Left colon (tissue), 2 donors: Measurements from ENCODE around the gene THTPA. TPM values are rescaled to one million over a fixed set of nuclear protein-coding genes. Genes with fewer than 3 reads are reported as not detected.
"Not testable (repeated sequence)": the region's sequence is repeated elsewhere in the genome, so short reads cannot be mapped to it uniquely, and the experiment has no call there.

ENCODE experiments used
- ATAC-seq: fragments of 200-7000 bp; cut with Tn5 transposase; one replicate; pipeline ENCODE4 v1.9.1; 2020; ENCODE audit warnings: mild to moderate bottlenecking, moderate library complexity
- DNase-seq, 2 donors: peaks; one replicate each; pipeline ENCODE4 v3.0.0-alpha.2; 2020
- intact Hi-C, 2 donors: fragments of 100-400 bp; cut with DNase I in 1 of 2; cut with micrococcal nuclease in 1 of 2; formaldehyde crosslinking; loops; one replicate each; pipeline versions ENCODE4 v1.11.2 to v1.14.0; 2022; cut with DNase I, micrococcal nuclease
- total RNA-seq, 2 donors: library from RNA; stranded (reverse); fragmentation: NEBNext Ultra II Directional; extraction: Animal tissue kit (Norgen Biotek cat#: 25700); gene quantifications; one replicate each; pipeline ENCODE4 v1.2.1, GENCODE V29; 2021
- donor health status: DM: no; HTN: no; CAD: no.
- donor health status: DM: yes; HTN: yes; CAD: no.

The THTPA gene
- total RNA-seq, 2 donors from 2014 or later, result 15.7 to 16.6 TPM

DNA sequence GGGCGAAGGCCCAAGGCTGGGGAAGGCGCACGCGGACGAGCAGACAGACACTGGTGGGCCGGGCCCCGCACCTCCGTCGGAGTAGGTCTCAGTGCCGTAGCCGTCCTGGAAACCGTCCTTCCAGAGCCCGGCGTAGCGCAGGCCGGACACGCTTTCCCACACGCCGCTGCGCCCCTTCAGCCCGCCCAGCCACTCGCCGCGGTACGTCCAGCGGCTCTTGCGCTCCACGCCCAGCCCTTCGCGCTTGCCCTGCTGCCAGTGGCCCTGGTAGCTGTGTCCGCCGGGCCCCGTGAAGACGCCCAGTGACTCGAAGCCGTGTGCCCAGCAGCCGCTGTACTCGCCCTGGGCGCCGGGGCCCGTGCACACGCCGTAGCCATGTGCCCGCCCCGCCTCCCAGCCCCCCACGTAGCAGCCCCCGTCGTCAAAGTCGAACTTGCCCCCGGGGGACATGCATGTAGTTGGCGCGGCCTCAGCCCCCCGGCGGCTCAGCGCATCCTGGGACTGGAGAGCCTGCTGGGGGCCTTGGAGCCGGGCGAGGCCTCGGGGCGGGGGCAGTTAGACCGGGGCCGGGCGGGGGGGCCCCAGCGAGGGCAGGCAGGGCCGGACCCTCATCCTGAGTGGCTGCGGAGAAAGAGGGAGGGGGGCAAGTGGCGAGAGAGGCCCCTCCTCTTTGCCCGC, 21.1 kb downstream of the THTPA start:
- ATAC-seq, result peak; percentile 53
- intact Hi-C loops, result no loop called here
- no peak for DNase-seq

DNA sequence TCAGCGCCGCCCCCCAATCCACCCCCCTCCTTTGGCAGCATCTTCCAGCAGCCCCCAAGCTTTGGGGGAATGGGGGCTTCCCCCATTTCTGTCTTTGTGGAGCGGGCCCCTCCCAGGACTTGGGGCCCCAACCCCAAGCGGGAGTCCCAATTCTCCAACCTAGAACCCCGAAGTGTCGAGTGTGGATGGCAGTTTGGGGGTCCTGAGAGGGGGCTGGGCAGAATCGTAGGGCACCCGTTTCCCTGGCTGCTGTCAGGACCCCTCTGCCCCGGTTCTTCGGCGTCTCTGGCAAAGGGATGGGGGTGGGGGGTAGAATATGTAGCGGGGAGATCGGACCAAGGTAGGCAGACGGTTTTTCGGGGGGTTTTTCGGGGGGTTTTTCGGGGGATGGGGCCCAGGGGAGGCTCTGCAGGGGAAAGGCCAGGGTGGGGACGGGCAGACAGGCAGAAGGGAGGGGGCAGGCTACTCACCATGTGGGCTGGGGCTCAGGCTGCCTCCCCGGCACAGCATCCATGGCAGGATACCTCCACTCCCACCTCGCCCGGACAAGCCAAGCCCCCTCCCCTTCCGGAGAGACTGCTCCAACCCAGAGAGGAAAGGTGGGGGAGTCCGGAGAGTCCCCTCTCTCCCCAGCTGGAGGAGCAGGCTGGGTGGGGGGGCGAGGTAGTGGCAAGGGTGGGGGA, 21.8 kb downstream of the THTPA start:
- DNase-seq, result no peak
- intact Hi-C loops, result no loop called here
- ATAC-seq, result no peak

DNA sequence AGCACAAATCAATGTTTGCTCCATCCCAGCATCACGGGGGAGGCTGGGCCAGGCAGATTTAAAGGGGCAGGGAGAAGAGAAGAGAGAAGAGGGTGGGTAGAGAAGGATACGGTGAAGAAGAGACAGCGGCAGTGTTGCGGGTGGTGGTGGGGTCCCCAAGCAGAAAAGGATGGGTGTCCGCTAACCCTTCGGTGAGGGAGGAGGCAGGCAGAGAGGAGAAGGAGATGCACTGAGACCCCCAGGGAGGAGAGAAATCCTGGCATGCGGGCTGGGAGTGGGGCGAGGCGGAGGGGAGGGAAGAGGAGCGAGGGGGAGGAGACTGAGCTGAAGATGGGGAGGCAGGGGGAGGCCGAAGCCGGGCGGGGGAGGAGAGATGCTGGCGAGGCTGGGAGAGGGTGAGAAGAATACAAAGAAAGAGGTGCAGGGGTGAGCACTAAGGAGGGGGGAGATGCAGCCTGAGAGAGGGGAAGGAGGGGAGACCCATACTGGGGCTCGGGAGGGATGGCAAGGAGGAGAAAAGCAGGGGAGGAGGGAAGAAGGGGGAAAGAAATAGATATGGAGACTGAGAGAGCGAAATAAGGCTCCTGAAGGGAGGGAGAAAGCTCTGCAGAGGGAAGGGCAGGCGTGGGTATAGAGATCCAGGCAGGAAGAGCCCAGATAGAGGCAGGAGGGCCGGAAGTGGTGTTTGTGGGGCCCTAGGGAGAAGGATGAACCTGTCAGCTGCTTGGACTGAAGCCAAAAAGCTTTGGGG, 22.7 kb downstream of the THTPA start, which contains the start of gene JPH4:
Gene JPH4 (minus strand): TSS at position 231 of the 751 bp plus-strand sequence. CDS start 1,337 bp downstream, outside the sequence.
- ATAC-seq (no peak), DNase-seq (no peak)
- intact Hi-C loops, result no loop called here

DNA sequence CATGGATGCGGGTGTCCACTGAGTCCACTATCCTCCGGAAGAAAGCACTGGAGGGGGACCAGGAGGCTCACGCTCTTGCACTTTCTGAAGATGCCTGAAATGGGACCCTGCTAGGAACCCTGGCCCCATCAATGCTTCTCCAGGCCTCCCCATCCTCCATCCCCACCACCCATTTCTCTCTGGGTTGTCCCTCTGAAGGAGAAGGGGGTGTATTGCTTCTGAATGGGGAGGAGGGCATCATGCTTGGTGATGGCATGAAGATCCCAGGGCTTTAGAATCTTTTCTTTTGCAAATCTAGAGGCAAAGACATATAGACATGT, 23.2 kb downstream of the THTPA start:
- DNase-seq (no peak), ATAC-seq (no peak)
- intact Hi-C loops, result no loop called here

DNA sequence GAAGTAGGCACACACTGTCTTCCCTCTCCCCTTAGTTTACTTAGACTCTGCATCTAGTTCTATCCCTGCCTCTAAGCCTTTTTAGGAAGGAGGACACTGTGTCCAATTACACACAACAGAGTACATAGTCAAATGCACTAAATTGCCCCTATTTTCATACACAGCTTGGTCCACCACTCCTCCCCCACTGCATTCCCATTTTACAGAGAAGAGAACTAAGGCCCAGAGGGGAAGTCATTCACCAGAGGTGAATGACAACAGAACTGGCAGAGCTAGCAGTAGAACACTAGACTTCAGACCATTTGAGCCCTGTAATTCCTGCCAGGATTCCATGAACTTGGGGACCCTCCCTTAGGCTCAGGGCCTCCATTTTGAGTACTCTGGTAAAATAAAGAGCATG, 23.7 kb downstream of the THTPA start:
- ATAC-seq (no peak), DNase-seq (no peak)
- intact Hi-C loops, result no loop called here

DNA sequence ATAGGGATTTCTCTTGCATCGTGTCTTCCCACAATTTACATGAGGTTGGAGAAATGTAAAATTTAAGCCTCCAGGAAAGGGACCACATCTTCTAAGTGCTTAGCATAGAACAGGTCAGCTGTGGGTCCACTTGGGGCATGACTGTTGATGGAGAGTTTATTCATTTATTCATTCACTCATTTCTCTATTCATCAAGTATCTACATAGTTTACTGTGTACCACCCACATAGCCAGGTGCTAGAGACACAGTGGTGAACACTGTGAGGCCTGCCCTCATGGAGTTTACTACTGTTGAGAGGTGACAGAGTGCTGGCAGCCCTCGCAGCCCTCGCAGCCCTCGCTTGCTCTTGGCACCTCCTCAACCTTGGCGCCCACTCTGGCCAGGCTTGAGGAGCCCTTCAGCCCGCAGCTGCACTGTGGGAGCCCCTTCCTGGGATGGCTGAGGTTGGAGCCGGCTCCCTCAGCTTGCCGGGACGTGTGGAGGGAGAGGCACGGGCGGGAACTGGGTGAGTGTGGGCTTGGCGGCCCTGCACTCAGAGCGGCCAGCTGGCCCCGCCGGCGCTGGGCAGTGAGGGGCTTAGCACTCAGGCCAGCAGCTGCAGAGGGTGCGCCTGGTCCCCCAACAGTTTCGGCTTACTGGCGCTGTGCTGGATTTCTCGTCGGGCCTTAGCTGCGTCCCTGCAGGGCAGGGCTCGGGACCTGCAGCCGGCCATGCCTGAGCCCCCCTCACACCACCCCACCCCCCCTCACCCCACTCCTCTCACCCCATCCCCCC, 24.3 kb downstream of the THTPA start:
- no peak for ATAC-seq
- DNase-seq, result no peak
- intact Hi-C loops, result no loop called here

DNA sequence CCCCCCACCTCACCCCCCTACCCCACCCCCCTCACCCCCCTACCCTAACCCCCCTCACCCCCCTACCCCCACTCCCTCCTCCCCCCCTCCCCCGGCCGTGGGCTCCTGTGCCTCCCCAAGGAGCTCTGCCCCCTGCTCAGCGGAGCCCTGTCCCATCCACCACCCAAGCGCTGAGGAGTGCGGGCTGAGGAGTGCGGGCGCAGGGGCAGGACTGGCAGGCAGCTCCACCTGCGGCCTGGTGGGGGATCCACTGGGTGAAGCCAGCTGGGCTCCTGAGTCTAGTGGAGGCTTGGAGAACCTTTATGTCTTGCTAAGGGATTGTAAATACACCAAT, 24.8 kb downstream of the THTPA start:
- ATAC-seq (no peak), DNase-seq (no peak)
- intact Hi-C loops, result no loop called here

DNA sequence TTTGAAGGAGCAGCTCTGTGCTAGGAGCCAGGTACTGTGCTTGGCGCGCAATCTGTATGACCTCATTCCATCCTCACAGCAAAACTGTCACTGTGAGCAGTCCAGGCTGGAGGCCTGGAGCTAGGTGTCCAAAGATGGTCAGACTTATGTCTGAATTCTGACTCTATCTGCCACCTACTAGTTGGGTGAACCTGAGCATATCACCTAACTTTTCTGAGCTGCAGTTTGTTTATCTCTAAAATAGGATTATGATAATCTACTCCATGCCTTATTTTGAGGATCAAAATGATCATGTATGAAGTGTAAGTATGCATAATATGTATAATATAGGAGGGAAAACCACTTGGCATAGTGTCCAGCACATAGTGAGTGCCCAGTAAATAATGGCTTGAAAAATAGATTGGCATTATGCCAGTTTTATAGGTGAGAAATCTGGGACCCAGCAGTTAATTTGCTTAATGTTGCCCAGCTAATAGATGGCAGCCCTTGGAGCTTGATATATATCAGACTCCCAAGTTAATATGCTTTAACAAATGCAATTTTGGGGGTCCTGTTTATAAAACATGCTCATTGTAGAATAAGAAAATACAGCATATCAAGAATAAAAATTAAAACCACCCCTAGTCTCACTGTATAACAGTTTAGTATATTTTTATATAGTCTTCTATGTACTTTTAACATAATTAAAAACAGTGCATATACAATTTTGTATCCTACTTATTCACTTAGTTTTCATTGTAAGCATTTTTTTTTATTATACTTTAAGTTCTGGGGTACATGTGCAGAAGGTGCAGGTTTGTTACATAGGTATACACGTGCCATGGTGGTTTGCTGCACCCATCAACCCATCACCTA, 27.1 kb downstream of the THTPA start:
- no peak for ATAC-seq
- intact Hi-C loops, result no loop called here
- DNase-seq, result no peak

DNA sequence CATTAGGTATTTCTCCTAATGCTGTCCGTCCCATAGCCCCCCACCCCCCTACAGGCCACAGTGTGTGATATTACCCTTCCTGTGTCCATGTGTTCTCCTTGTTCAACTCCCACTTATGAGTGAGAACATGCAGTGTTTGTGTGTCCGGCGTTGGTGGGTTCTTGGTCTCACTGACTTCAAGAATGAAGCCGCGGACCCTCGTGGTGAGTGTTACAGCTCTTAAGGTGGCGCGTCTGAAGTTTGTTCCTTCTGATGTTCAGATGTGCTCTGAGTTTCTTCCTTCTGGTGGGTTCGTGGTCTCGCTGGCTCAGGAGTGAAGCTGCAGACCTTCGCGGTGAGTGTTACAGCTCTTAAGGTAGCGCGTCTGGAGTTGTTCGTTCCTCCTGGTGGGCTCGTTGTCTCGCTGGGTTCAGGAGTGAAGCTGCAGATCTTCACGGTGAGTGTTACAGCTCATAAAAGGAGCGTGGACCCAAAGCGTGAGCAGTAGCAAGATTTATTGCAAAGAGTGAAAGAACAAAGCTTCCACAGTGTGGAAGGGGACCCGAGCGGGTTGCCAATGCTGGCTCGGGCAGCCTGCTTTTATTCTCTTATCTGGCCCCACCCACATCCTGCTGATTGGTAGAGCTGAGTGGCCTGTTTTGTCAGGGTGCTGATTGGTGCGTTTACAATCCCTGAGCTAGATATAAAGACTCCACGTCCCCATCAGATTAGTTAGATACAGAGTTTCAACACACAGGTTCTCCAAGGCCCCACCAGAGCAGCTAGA, 27.9 kb downstream of the THTPA start:
- DNase-seq, ATAC-seq, intact Hi-C loops: not testable (repeated sequence)

DNA sequence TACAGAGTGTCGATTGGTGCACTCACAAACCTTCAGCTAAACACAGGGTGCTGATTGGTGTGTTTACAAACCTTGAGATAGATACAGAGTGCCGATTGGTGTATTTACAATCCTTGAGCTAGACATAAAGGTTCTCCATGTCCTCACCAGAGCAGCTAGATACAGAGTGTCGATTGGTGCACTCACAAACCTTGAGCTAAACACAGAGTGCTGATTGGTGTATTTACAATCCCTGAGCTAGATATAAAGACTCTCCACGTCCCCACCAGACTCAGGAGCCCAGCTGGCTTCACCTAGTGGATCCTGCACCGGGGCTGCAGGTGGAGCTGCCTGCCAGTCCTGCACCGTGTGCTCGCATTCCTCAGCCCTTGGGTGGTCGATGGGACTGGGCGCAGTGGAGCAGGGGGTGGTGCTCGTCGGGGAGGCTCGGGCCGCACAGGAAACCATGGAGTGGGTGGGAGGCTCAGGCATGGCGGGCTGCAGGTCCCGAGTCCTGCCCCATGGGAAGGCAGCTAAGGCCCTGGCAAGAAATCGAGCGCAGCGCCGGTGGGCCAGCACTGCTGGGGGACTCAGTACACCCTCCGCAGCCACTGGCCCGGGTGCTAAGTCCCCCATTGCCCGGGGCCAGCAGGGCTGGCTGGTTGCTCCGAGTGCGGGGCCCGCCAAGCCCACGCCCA, 28.6 kb downstream of the THTPA start:
- DNase-seq, intact Hi-C loops, ATAC-seq: not testable (repeated sequence)

DNA sequence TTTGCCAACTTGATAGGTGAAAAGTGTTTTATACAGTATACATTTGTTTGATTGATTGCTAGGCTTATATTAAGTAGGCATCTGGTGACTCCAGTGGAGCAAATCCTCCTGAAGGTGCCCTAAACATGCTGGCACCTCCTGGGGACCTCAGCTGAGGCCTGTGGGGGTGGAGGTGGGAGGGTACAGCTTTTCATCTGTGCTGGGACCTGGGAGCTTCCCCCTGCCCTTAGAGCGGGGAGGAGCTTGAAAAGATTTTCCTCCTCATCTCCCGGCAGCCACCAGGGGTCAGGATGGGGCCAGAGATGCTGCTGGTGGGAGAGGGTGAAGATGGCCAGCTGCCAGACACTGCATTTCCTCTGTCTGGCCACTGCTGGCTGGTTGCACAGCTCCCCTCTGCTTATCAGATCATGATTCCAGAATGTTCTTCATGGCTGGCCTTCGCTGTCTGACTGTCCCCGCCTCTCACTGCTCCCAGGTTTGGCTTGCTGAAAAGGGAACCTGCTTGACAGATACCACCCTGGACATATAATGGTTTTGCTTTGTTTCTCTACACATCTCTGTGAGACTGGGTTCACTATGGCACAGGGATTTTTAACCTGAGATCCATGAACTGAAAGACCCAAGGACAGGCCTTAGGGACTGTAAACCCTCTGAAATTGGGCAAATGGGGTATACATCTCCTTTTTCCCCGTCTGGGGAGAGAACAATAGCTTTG, 33.0 kb downstream of the THTPA start:
- DNase-seq (peak; percentile 87 to 95), ATAC-seq (peak; percentile 100)
- intact Hi-C loops, result no loop called here

DNA sequence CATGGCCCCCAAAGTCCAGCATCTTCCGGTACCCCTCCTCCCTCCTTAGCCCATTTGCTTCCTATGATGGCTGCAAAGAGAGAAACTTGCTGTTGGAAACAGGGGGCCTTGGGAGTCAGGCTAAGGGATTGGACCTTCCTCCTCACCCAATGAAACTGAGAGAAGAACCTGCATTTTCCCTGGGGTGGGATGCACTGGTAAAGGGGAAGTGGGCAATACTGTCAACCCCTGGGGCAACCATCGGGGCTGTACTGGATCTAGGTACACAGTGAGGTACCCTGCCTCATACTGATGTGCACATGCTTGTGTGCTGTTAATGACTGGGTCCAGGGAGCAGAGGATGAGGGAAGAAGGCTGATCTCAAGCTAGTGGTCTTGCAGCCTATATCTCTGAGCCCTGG, 33.5 kb downstream of the THTPA start:
- intact Hi-C loops, result no loop called here
- DNase-seq (no peak), ATAC-seq (no peak)

DNA sequence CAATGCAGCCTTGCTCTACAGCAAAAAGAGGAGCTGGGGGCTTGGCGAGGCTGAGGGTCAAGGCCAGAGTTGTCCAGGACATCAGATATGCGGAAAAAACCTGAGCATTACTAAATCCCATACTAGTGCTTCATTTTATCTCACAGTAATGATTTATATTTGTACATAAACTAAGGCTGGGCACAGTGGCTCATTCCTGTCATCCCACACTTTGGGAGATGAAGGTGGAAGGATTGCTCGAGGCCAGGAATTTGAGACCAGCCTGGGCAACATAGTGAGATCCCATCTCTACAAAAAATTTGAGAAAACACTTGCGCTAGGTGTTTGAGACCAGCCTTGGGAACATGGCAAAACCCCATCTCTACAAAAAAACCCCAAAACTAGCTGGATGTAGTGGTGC, 34.1 kb downstream of the THTPA start:
- intact Hi-C loops, result no loop called here
- ATAC-seq, result no peak
- no peak for DNase-seq

DNA sequence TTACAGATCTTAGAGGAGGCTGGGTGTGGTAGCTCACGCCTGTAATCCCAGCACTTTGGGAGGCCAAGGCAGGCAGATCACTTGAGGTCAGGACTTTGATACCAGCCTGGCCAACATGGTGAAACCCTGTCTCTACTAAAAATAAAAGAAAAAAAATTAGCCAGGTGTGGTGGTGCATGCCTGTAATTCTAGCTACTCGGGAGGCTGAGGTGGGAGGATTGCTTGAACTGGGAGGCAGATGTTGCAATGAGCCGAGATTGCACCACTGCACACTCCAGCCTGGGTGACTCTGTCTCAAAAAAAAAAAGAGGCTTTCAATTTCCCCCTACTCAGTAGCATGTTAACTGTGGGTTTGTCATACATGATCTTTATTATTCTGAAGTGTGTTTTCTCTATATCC, 38.1 kb downstream of the THTPA start:
- DNase-seq, intact Hi-C loops, ATAC-seq: not testable (repeated sequence)

DNA sequence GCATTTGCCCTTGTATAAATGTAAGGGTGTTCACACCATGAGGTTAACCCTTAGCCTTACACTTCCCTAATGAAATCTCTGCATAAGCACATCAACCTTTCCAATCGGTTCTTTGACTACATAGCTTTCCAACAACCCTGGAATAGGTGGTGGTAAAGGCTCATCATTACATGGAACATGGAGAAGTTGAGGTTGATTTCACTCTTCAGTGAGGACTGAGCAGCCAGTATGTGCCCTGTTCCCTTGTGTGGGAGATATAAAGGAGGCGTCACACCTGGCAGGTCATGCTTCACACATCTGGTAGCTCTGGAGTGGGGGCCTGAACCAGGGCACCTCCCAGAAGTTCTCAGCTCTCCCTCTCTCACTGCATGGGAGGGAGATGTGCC, 44.2 kb downstream of the THTPA start:
- ATAC-seq, result no peak
- DNase-seq, result no peak
- intact Hi-C loops, result no loop called here

DNA sequence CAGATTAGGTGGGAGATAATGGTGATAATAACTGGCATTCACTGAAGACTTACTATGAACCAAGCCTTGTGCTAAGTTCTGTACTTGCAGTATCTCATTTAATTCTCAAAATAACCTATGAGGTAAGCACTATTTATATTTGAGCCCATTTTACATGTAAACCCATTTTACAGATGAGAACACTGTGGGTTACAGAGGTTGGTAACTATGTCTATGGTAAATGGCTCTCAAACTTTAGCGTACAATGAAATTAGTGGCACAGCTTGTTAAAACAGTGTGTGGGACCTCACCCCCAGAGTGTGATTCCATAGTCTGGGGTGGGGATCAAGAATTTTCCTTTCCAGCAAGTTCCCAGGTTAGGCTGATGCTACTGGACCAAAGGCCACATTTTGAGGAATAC, 44.7 kb downstream of the THTPA start:
- intact Hi-C loops, result no loop called here
- no peak for DNase-seq
- no peak for ATAC-seq

DNA sequence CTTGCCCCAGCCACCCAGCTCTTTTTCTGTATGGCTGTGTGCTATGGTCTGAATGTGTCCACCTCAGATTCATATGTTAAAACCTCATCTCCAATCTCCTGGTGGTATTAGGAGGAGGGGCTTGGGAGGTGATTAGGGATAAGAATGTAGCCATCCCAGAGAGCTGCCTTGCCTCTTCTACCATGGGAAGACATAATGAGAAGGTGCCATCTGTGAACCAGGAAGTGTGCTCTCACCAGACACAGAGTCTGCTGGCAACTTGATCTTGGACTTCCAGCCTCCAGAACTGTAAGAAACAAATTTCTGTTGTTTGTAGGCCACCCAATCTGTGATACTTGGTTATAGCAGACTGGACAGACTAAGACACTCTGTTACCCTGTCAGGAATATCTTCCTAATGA, 45.4 kb downstream of the THTPA start:
- no peak for ATAC-seq
- DNase-seq, result no peak
- intact Hi-C loops, result no loop called here
